SK-N-SH treated with all-trans-retinoic acid at 6 μM for 48 hours (cell line): ENCODE results near the gene MARVELD3.

ENCODE experiments used
- ARNTL ChIP-seq: fragments of 450-650 bp; formaldehyde crosslinking; IDR thresholded peaks from 2 replicates; pipeline ENCODE4 v1.5.0; 2020; ENCODE audit warnings: low read depth, mild to moderate bottlenecking, moderate library complexity, borderline replicate concordance
- CREB5 ChIP-seq: fragments of 250-450 bp; sonication (Bioruptor Pico); IDR thresholded peaks from 2 replicates; pipeline ENCODE4 v1.5.1; 2020; ENCODE audit warnings: low read depth, mild to moderate bottlenecking, moderate library complexity
- CSDC2 ChIP-seq: fragments of 250-450 bp; sonication (Bioruptor Pico); IDR thresholded peaks from 2 replicates; pipeline ENCODE4 v1.5.0; 2020; ENCODE audit warnings: mild to moderate bottlenecking, moderate library complexity
- OSR1 ChIP-seq: fragments of 250-450 bp; sonication (Bioruptor Pico); IDR thresholded peaks from 2 replicates; pipeline ENCODE4 v1.8.0; 2022; ENCODE audit warnings: moderate library complexity, mild to moderate bottlenecking, inconsistent platforms
- PATZ1 ChIP-seq: fragments of 250-450 bp; sonication (Bioruptor Pico); IDR thresholded peaks from 2 replicates; pipeline ENCODE4 v1.8.0; 2020; ENCODE audit warnings: mild to moderate bottlenecking, moderate library complexity, borderline replicate concordance
- POU6F1 ChIP-seq: fragments of 250-450 bp; sonication (Bioruptor Pico); IDR thresholded peaks from 2 replicates; pipeline ENCODE4 v1.8.0; 2021; ENCODE audit warnings: low read depth, mild to moderate bottlenecking, moderate library complexity, borderline replicate concordance
- RARB ChIP-seq: fragments of 250-450 bp; sonication (Bioruptor Pico); IDR thresholded peaks from 2 replicates; pipeline ENCODE4 v1.8.0; 2021; ENCODE audit warnings: mild to moderate bottlenecking, moderate library complexity
- TCF4 ChIP-seq: fragments of 250-450 bp; sonication (Bioruptor Pico); IDR thresholded peaks from 2 replicates; pipeline ENCODE4 v1.8.0; 2021; ENCODE audit warnings: mild to moderate bottlenecking, moderate library complexity, borderline replicate concordance
- TOX ChIP-seq: fragments of 250-450 bp; sonication (Bioruptor Pico); IDR thresholded peaks from 2 replicates; pipeline ENCODE4 v1.8.0; 2021; ENCODE audit warnings: mild to moderate bottlenecking, moderate library complexity, borderline replicate concordance
- TSHZ2 ChIP-seq: fragments of 250-450 bp; sonication (Bioruptor Pico); IDR thresholded peaks from 2 replicates; pipeline ENCODE4 v1.5.0; 2020; ENCODE audit warnings: mild to moderate bottlenecking, moderate library complexity
- ZC3H10 ChIP-seq: fragments of 250-450 bp; sonication (Bioruptor Pico); IDR thresholded peaks from 2 replicates; pipeline ENCODE4 v1.5.1; 2021; ENCODE audit warnings: mild to moderate bottlenecking, moderate library complexity
- ZFP3 ChIP-seq: fragments of 250-450 bp; sonication (Bioruptor Pico); IDR thresholded peaks from 2 replicates; pipeline ENCODE4 v1.5.0; 2020; ENCODE audit warnings: mild to moderate bottlenecking, moderate library complexity
- ZFP30 ChIP-seq: fragments of 450-650 bp; formaldehyde crosslinking; IDR thresholded peaks from 2 replicates; pipeline ENCODE4 v1.5.0; 2022; ENCODE audit warnings: mild to moderate bottlenecking, moderate library complexity
- ZNF70 ChIP-seq: fragments of 450-650 bp; formaldehyde crosslinking; IDR thresholded peaks from 2 replicates; pipeline ENCODE4 v1.5.0; 2020; ENCODE audit warnings: mild to moderate bottlenecking, moderate library complexity

- TF ChIP-seq ZFP3 (CRISPR knock-in tag) (no peak), ZFP30 (CRISPR knock-in tag) (no peak), ARNTL (CRISPR knock-in tag) (no peak), OSR1 (CRISPR knock-in tag) (no peak), ZNF70 (CRISPR knock-in tag) (no peak), TCF4 (CRISPR knock-in tag) (no peak), TSHZ2 (CRISPR knock-in tag) (no peak), CREB5 (CRISPR knock-in tag) (no peak), TOX (CRISPR knock-in tag) (no peak), PATZ1 (no peak), RARB (no peak), ZC3H10 (no peak), POU6F1 (CRISPR knock-in tag) (no peak), CSDC2 (CRISPR knock-in tag) (no peak)
These were observed 1.8 kb downstream of the MARVELD3 start for GRCh38 chr16:71627731-71628181.
